NCI-H2196 (cell line): Measurements from ENCODE around the gene TUBA1C.

Experiments used
- DNase-seq: peaks from one replicate; lab custom pipeline; 2025; ENCODE audit not compliant: unreplicated experiment; lab: John Stamatoyannopoulos, UW

TUBA1C gene

GRCh38 chr12:49264873-49265792 lies at the start of gene TUBA1C:
Gene TUBA1C (plus strand): TSS chr12:49265082. CDS start chr12:49265182, 100 bp downstream.
- peak; percentile 95 for DNase-seq

- DNase-seq: no peak
These were observed 45.4 kb upstream of the TUBA1C start for GRCh38 chr12:49219417-49220026.

- no peak for DNase-seq
These were observed 43.9 kb upstream of the TUBA1C start for GRCh38 chr12:49220972-49221371.

GRCh38 chr12:49223122-49223521 lies 41.8 kb upstream of the TUBA1C start:
- DNase-seq: no peak

- no peak for DNase-seq
These were observed 41.1 kb upstream of the TUBA1C start for GRCh38 chr12:49223590-49224369.

- peak; percentile 27 for DNase-seq
These were observed 39.2 kb upstream of the TUBA1C start for GRCh38 chr12:49225576-49226166.

- DNase-seq: no peak
These were observed 37.2 kb upstream of the TUBA1C start for GRCh38 chr12:49227713-49228112.

- no peak for DNase-seq
These were observed 36.2 kb upstream of the TUBA1C start for GRCh38 chr12:49228653-49229052.

- DNase-seq: peak; percentile 34
These were observed 34.6 kb upstream of the TUBA1C start for GRCh38 chr12:49230176-49230804.

- DNase-seq: no peak
These were observed 34.1 kb upstream of the TUBA1C start for GRCh38 chr12:49230805-49231194.

- DNase-seq: peak; percentile 52
These were observed 32.8 kb upstream of the TUBA1C start for GRCh38 chr12:49231878-49232655.

- peak; percentile 51 for DNase-seq
These were observed 31.7 kb upstream of the TUBA1C start for GRCh38 chr12:49232940-49233841.

- DNase-seq: no peak
These were observed 30.9 kb upstream of the TUBA1C start for GRCh38 chr12:49233842-49234526.

- no peak for DNase-seq
These were observed 28.5 kb upstream of the TUBA1C start for GRCh38 chr12:49236423-49236822.

- DNase-seq: no peak
These were observed 21.3 kb upstream of the TUBA1C start for GRCh38 chr12:49243631-49244030.

- no peak for DNase-seq
These were observed 20.7 kb upstream of the TUBA1C start for GRCh38 chr12:49244176-49244575.

GRCh38 chr12:49251357-49251756 lies 13.5 kb upstream of the TUBA1C start:
- no peak for DNase-seq

GRCh38 chr12:49253033-49253623 lies 11.8 kb upstream of the TUBA1C start:
- no peak for DNase-seq
